Measurements from ENCODE around the gene OR5C1.
"Not testable (repeated sequence)": the region's sequence is repeated elsewhere in the genome, so short reads cannot be mapped to it uniquely, and the experiment has no call there.

Gene OR5C1

DNA sequence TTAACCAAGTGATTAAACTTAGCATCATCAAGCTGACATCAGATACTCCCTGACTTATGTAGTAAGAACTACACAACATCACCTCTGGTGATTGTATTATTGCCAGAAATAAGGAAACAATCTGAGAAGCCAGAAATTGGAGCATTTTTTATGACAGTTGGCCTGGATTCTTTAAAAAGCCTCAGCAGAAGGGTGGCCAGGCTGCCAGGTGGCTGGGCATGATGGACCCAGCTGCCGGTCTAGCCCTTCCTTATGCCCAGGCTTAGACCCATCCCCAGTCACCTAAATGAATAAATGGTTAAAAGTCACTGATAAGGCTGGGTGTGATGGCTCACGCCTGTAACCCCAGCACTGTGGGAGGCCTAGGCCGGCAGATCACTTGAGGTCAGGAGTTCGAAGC, 24.0 kb downstream of the OR5C1 start:
- no peak for DNase-seq

GRCh38 chr9:122814545-122814944, 25.8 kb downstream of the OR5C1 start:
- no peak for DNase-seq

GRCh38 chr9:122815544-122815943, 26.8 kb downstream of the OR5C1 start:
- no peak for DNase-seq

DNA sequence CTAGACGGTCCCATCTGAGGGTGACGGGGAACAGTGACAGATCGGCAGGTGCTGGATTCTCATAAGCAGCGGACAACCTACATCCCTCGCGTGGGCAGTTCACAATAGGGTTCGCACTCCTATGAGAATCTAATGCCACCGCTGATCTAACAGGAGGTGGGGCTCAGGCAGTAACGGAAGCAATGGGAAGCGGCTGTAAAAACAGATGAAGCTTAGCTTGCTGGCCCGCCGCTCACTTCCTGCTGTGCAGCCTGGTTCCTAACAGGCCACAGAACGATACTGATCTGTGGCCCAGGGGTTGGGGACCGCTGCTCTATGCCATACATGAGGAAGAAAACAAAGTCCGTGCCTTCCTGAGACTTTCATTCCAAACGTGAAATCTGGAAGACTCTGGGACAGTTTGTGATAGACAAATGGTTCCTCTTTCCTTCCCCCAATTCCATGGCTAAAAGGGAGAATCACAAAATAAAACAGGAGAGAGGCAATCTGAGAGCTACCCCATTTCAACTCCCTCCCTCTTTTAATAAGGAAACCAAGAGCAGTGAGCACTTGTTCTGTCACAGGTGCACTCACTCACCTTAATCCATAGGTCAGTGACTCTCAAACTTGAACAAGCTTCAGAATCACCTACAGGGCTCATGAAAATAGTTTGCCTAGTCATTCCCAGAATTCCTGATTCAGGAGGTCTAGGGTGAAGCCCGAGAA, 27.6 kb downstream of the OR5C1 start:
- no peak for DNase-seq

DNA sequence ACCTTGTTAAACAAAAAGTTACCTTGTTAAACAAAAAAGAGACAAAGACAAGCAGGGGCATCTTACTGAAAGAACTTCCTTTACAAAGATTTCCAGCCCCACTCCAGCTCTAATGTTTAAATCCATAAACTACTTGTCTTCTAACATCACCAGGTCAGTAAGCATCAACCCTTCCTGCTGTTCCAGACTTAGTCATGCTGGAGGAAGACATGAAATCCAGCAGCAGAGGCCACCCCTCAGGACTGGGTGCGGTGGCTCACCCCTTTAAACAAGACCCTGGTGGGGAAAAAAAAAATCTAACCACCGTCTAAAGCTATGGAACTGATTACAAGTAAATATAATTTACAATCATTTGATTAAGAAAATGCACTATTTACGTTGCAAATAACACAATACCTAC, 30.6 kb downstream of the OR5C1 start:
- DNase-seq: no peak

DNA sequence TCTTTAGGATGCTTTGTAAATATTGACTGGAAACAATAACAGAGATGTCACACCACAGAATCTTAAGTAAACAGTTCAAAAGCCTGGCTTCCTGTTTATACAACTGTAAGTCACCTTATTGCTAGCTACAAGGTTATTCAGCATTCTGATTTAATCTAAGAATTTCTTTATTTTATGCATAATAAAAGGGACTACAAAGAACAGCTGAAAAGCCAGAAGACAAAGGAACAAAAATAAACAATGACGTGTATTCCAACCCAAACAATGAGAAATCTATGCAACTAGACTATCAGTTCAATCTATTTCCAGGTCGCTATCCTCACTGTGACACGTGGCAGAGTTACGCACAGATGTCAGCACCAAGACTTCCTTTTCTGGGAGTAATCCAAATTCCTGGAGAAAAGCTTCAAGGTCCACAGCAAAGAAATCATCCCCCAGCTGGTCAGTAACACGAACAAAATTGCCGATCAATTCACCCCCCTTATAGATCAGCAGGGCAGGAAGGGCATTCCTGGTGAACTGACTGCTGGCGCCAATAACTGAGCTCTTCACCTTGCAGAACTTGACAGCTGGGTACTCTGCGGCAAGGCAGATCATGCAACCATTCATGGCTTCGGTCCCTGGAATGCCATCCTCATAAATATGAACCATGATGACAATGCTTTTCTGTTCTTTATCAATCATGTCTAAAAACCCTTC, 31.2 kb downstream of the OR5C1 start:
- no peak for DNase-seq

- DNase-seq: no peak
These were observed 31.7 kb downstream of the OR5C1 start for GRCh38 chr9:122820490-122820845.

GRCh38 chr9:122821278-122821943, 32.7 kb downstream of the OR5C1 start:
- no peak for DNase-seq

GRCh38 chr9:122822056-122822455, 33.3 kb downstream of the OR5C1 start:
- DNase-seq: no peak

DNA sequence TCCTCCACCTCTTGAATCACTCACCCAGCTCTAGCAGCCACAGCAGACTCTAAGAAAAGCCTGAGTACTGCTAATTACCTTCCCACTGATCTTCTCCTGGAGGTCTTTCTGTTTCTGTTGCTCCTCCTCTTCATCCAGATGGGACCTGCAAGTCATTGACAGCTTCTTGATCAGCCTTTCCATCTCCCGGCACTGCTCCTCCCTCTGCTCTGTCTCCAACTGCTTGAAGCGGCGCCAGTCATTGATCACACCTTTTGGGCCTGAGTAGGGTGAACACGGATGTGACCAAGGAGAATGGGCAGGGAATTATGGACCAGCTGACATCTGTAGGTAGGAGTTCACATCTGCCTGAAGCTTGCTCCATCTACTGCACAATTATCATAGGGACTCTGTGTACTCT, 34.2 kb downstream of the OR5C1 start:
- DNase-seq: no peak

DNA sequence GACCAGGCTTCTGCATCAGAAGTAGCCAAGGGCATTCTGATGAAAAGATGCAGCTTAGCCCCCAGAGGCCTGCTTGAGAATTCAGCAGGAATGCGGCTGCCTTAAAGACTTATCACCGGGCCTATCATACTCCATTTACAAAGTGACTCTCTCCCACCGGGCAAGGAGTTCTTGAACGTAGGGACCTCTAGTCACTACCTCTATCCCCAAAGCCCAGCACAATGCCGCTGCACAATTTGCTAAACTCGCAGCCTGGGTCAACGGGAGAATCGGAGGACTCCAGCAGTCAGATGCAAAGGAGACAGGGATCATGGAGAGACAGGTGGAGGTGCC, 39.0 kb downstream of the OR5C1 start:
- no peak for DNase-seq

- not testable (repeated sequence) for DNase-seq
These were observed 40.2 kb downstream of the OR5C1 start for GRCh38 chr9:122828965-122829284.

- no peak for DNase-seq
These were observed 43.5 kb downstream of the OR5C1 start for GRCh38 chr9:122832194-122832593.

DNA sequence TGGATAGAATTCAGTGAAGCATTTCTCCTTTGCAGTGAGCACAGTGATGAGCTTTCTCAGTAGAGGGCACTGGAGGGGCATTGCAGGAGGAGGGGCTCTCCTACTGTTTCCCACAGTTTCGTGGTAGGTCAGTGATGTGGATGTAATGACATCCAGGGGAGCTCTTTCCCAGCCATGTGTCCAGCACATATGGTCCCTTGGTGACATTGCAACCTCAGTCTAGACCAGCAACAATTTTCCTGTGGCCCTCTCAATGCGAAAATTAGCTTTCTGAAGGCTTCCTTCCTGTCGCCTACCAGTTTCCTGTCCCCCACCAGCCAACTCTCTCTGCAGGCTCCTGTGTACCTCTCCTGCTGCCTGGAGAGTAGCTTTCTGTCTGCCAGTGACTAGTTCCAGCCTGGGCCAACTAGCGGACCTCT, 46.6 kb downstream of the OR5C1 start:
- no peak for DNase-seq

DNA sequence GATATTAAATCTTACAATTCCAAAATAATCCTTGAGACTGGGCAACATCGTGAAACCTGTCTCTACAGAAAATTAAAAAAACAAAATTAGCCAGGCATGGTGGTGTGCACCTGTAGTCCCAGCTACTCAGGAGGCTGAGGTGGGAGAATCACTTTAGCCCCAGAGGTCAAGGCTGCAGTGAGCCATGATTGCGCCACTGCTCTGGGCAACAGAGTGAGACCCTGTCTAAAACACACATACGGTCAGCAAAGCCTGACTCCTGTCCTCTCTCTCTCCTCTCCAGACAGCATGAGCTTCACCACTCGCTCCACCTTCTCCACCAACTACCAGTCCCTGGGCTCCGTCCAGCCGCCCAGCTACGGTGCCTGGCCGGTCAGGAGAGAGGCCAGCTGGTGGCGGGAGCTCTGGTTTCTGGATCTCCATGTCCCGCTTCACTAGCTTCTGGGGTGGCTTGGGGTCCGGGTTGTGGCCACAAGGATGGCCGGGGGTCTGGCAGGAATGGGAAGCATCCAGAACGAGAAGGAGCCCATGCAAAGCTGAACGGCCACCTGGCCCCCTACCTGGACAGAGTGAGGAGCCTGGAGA, 48.6 kb downstream of the OR5C1 start:
- no peak for DNase-seq

- DNase-seq: not testable (repeated sequence)
These were observed 49.7 kb downstream of the OR5C1 start for GRCh38 chr9:122838441-122838840.

All from 8988T (cell line).